ENCODE data around the gene LILRB4. TPM values are rescaled to one million over a fixed set of nuclear protein-coding genes. Genes with fewer than 3 reads are reported as not detected.

The LILRB4 gene
- total and polyA plus RNA-seq, 9 of the 15 experiments (the other 6 are each of a cell fraction or from before 2014, with no cell fraction given) = not detected

GRCh38 chr19:54684527-54684926 lies 21.7 kb downstream of the LILRB4 start (continued):
- TF ChIP-seq THAP12 (CRISPR knock-in tag; IDR thresholded peaks at IDR 0.05) (no peak), NFRKB (IDR thresholded peaks at IDR 0.05; ENCODE audit: low read depth) (no peak), CXXC5 (CRISPR knock-in tag; IDR thresholded peaks at IDR 0.05) (peak; percentile 65), SREBF1 (IDR thresholded peaks at IDR 0.05; ENCODE audit: borderline replicate concordance, low read depth, low read length) (0 out of 2 replicates have a peak, but pooled peaks have one; percentile 52), CBX5 (IDR thresholded peaks at IDR 0.05; ENCODE audit: borderline replicate concordance, low read depth) (no peak), RBM34 (IDR thresholded peaks at IDR 0.05; ENCODE audit: borderline replicate concordance, insufficient read depth, low read length) (no peak), NCOA1 (IDR thresholded peaks at IDR 0.05; ENCODE audit: low read depth) (peak; percentile 97), KDM2B (CRISPR knock-in tag; IDR thresholded peaks at IDR 0.05) (no peak), ZBTB40 (IDR thresholded peaks at IDR 0.05) (peak; percentile 87), ZBTB40 (CRISPR knock-in tag; IDR thresholded peaks at IDR 0.05) (no peak), TCF15 (CRISPR knock-in tag; IDR thresholded peaks at IDR 0.05) (no peak), ARID1B (IDR thresholded peaks at IDR 0.05) (no peak), MAFG (tag; conservative IDR thresholded peaks at IDR 0.05) (no peak), AFF4 (CRISPR knock-in tag; IDR thresholded peaks at IDR 0.05) (peak; percentile 61; the same call in 1 of the 2 replicates)

Data from K562 (cell line).